GM18951 (cell line): Measurements from ENCODE around the gene PTCD3.

Source experiments
- POLR2A ChIP-seq: IDR thresholded peaks from 4 replicates; pipeline ENCODE4 v1.6.1; 2011; ENCODE audit warnings: mild to moderate bottlenecking; ENCODE audit not compliant: insufficient read length, insufficient read depth; ENCODE audit errors: extremely low read depth
- in situ Hi-C: fragments of 300-500 bp; cut with MboI; formaldehyde crosslinking; loops from one replicate; pipeline ENCODE4 v1.12.0; 2022; ENCODE audit warnings: low sequenced_read_pairs, mixed read lengths, inconsistent platforms; ENCODE audit not compliant: unreplicated experiment

PTCD3 gene

DNA sequence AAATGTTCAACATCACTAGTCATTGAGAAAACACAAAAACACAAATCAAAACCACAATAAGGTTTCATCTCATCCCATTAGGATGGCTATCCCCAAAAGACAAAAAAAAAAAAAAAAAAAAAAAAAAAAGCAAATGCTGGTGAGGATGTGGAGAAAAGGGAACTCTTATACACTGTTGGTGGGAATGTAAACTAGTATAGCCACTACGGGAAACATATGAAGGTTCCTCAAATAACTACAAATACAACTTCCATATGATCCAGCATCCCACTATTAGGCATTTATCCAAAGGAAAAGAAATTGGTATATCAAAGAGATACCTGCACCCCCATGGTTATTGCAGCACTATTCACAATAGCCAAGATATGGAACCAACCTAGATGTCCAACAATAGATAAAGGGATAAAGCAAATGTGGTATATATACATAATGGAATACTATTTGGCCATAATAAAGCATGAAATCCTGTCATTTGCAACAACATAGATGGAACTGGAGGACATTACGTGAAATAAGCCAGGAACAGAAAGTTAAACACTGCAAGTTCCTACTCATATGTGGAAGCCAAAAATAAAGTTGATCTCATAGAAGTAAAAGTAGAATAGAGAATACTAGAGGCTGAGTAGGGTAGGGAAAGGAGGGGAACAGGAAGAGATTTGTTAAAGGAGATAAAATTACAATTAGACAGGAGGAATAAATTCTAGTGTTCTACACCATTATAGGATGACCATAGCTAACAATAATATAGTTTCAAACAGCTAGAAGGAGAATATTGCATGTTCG lies 8.7 kb upstream of the PTCD3 start:
- in situ Hi-C loops, result no loop called here
- TF ChIP-seq POLR2A, result no peak

DNA sequence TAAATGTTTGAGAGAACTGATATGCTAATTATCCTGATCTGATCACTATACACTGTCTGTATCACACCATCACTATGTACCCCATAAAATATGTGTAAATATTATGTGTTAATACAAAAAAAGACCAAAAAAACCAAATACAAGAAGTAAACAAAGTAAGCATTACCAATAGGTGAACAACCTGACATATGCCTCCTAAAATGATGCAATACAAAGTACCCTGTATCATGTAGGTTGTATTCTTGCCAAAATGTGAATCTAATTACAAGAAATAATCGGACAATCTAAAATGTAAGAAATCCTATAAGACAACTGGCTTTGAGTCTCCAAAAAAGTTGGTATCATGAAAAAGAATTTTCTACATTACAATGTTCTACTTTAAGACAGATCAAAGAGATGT lies 8.1 kb upstream of the PTCD3 start:
- in situ Hi-C loops, result no loop called here
- TF ChIP-seq POLR2A, result no peak

DNA sequence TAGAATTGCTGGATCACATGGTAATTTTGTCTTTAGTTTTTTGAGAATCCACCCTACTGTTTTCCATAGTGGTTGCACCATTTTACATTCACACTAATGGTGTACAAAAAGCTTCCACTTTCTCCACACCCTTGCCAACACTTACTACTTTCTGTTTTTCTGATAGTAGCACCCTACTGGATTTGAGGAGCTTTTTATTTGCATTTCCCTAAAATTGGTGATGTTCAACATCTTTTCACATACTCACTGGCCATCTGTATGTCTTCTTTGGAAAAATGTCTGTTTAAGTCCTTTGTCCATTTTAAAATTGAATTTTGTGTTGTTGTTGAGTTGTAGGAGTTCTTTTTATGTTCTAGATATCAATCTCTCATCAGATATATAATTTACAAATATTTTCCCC lies 3.9 kb upstream of the PTCD3 start:
- TF ChIP-seq POLR2A, result no peak
- in situ Hi-C loops, result no loop called here

DNA sequence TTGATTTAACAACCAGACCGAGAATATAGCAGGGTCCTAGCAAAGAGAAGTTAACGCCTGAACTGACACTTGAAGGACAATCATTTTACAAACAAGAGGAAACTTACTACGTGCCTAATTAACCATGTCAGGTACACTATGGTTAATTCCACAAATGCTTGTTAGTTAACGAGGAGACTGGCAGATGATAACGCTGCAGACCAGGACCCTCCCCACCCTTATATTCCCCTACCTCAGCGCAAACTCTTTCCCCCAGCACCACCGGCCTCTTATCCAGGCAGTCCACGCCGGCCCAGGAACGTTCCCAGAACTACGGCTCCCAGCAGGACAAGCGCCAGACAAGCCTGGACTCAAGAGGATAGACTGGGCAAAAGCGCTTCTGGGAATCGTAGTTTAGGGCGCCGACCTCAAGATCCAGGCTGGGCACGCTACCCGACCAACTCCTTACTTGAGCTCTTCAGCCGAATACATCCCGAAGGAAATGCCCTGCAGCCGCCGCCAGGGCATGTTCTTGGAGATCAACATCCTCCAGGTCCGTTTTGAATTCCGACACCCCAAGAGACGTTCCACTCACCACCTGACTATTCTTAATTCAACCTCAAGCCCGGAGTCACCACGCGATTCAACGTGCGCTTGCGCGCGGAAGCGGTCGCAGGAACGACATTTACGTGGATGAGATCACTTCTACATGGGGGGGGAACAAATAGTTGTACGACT lies 625 bp upstream of the PTCD3 start, which contains the start of gene POLR1A:
TSS of gene POLR1A (minus strand) at position 635 of the 717 bp plus-strand sequence. CDS start at position 525, 110 bp downstream.
- in situ Hi-C loops, result no loop called here
- TF ChIP-seq POLR2A, result no peak

DNA sequence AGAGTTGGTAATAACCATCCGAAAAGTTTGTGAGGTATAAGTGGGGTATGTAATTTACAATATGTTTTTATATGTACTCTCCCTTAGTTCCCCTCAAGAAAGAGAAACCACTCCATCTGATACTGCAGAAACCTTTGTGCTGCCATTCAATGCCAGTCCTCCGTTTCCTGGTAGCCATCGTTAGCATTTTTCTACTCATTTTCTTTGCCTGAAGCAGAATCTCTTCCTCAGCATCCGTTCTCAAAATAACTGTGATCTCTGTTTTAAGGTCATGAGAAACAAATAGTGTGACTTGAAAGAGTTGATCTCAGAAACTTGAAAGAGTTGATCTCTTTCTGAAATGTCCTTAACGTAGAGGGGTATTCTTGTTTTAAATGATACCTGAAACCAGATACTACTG lies 996 bp downstream of the PTCD3 start:
- in situ Hi-C loops, result no loop called here

DNA sequence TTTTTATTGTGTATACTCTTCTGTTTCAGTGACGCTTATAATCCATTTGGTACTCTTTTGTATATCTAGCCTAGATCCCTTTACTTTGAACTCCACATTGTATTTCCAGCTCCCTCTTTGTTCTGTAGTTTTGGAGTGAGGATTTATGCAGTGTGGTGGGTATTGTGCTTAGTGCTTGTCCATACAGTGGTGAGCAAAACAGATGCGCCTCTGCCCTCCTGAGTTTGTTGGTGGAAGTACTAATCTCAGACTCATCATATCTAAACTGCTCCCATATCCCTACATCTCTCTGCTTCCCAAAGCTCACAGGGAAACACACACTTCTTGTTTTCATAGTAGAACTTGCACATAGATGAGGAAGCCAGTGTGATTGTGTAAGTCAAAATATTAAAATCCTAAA lies 12.1 kb downstream of the PTCD3 start:
- in situ Hi-C loops, result no loop called here
- no peak for TF ChIP-seq POLR2A

More for the DNA sequence above, 996 bp downstream of the PTCD3 start:
- no peak for TF ChIP-seq POLR2A

DNA sequence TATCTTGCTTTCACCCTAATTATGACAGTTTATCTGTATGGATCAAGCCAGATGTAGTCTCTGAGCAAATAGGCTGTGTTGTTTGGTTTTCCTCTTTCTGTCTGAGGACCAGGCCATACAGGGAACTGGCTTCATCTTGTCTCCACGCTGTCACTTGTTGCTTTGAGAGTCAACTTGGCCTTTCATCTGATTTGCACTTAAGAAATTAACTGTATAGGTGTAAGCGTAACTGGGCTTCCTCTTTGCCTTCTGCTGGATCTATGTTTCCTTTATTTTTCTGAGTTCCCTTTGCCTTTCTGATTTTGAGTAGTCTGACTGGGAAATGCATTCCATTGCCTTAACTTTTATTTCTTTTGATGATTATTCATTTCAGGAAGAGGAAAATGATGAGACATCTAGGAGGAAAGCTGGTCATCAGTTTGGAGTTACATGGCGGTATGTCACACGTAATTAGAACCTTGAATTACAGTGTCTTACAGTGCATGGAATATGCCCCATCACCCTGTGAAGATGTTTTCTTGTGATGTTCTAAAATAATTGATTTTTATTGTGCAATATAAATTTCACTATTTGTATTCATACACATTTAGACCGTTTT lies 17.4 kb downstream of the PTCD3 start:
- in situ Hi-C loops, result no loop called here
- no peak for TF ChIP-seq POLR2A

DNA sequence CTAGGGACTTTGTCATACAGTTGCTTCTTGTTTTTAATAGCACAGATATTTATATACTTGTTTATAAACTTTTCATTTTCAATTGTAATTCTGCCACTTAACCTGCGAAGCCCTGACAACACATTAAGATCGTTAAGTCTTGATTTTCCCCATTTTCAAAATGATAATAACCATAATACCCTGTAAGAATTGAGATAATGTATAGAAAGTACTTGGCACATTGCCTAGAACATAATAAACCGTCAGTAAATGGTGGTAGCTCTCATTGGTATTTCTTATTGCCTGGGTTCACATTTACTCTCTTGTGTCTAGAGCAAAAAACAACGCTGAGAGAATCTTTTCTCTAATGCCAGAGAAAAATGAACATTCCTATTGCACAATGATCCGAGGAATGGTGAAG lies 18.6 kb downstream of the PTCD3 start:
- no peak for TF ChIP-seq POLR2A
- in situ Hi-C loops, result no loop called here

DNA sequence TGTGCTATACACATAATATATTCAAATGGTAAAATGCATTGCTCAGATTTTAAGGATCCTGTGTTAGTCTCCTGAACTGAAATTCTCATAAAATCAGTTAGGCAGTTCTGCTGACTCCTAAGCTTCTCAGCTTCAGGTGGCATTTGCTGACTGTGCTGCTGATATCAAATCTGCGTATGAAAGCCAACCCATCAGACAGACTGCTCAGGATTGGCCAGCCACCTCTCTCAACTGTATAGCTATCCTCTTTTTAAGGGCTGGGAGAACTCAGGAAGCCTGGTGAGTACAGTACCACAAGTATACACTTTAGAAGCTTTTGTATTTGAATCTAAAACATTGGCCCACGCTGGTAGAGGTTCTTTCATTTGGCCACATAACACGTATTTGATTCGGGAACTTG lies 28.7 kb downstream of the PTCD3 start:
- in situ Hi-C loops, result no loop called here
- TF ChIP-seq POLR2A, result no peak

DNA sequence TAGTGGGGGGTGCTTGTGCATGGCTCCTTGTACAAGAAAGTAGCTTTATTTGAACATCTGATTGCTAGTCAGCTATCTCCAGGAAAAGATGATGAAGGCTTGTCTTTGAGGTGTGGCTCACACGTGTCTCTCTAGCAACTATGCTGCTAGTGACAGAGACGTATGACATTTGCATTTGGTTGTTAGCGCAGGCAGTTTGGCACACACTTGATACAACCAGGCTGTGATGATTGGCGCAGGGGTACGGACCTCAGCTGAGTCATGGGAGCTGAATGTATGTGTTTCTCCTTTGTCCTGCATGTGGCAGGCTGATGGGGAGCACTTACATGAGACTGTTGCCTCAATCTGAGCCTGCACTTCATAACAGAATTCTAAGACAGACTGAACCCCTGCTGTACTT lies 29.6 kb downstream of the PTCD3 start:
- no peak for TF ChIP-seq POLR2A
- in situ Hi-C loops, result no loop called here

DNA sequence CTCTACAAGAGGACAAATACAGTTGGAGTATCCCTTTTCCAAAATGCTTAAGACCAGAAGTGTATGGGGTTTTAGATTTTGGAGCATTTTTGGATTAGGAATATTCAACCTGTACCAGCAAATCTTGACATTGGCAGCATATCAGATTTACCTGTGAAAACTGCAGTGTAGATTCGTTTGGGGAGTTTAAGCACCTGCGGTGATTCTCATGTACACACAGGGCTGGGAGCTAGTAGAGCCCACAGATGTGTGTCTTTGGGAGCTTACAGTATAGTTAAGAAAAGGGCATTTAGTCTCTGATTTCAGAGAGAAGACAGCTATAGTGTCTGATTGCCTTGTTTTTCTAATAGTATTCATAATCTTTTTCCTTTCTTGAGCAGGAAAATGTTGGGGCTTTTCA lies 30.1 kb downstream of the PTCD3 start:
- in situ Hi-C loops, result no loop called here
- no peak for TF ChIP-seq POLR2A

DNA sequence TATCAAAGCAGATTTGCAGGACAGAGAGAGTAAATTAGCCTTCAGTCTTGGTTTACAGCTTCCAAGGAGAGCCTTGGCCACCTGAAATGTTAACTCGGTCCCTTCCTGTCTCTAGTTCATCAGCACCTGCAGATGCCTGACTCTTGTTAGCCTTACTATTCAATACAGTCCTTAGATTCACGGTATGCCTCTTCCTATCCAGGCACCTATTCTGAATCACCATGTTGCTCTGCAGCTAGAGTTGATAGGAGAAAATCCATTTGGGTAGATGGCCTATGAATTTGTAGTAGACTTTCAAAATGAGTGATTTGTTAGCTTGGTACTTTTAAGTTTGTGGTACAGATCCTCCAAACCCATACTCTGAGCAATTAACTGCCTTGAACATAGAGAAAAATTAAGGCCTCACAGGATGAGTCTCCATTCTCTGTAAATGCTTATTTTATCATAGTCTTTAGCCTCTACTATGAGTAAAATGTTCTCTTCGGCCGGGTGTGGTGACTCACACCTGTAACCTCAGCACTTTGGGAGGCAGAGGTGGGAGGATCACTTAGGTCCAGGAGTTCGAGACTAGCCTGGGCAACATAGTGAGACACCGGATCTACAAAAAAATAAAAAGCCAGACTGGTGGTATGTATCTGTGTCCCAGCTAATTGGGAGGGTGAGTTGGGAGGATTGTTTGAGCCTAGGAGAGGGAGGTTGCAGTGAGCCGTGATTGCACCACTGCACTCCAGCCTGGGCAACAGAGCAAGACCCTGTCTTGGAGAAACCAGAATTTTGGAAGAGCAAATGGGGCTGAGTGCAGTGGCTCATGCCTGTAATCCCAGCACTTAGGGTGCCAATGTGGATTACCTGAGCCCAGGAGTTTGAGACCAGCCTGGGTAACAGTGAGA lies 32.9 kb downstream of the PTCD3 start:
- in situ Hi-C loops, result no loop called here

DNA sequence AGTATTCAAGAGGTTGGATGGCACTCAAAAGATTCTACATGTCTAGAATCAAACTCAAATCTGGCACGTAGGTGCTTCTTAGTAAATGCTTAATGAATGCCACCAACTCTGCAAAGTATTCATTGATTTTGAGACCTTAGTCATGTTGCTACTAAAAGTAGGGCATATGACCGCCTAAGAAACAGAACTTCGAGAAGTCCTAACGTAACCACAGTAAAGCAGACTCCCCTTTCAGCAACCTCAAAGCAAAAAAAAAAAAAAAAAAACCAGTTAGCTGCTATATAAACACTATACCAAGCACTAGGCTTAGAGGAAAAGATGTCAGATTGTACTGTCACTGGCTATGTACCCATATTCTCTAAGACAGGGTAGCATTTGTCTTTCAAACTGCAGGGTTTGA lies 33.9 kb downstream of the PTCD3 start:
- in situ Hi-C loops, result no loop called here
- TF ChIP-seq POLR2A, result no peak

More for the DNA sequence above, 32.9 kb downstream of the PTCD3 start:
- TF ChIP-seq POLR2A, result no peak
